ENCODE measurements around the gene DHX15.

DNA sequence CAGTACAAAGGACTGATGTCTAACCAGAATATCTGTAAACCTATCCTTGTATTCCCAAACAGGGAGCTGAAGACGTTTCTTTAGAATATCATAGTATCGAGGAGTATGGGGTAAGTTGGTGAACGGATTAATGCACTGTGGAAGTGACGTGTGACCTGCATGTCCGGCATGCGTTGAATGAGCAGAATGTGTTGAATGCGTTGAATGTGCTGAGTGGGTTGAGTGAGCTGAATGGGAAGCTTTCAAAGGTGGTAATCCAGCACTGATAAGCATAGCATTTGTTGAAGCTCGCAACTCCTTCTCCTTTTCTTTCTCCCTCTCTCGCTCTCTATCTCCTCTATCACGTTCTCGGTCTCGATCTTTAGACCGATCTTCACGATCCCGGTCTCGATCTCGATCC is 8.1 kb downstream of the DHX15 start:
- no peak for TF ChIP-seq CTCF (conservative IDR thresholded peaks at IDR 0.05)
- no peak for TF ChIP-seq EZH2 (IDR thresholded peaks at IDR 0.05; ENCODE audit: low read depth)
